ENCODE data around the gene CHST7. TPM values are rescaled to one million over a fixed set of nuclear protein-coding genes. Genes with fewer than 3 reads are reported as not detected.

Gene CHST7
- total and polyA plus RNA-seq, 2 experiments from 2014 or later, result 5.6 to 7.8 TPM

GRCh38 chrX:46627062-46627461, 53.5 kb downstream of the CHST7 start:
- H3K79me2 ChIP-seq, result no peaks in the 10 kb centered on the region
- no peaks in the 10 kb centered on the region for H3K9me3 ChIP-seq (ENCODE audit: low read depth)
- H3K27ac ChIP-seq, result no peak overlapping the region
- H4K20me1 ChIP-seq (ENCODE audit: insufficient read depth, poor library complexity, severe bottlenecking), result no peaks in the 10 kb centered on the region
- no peaks in the 10 kb centered on the region for H3K36me3 ChIP-seq (replicated peaks; ENCODE audit: insufficient read depth, low read depth)
- WGBS (ENCODE audit: low lambda C conversion rate, missing lambda C conversion rate), result 80% methylated on average over 4 of the region's 4 CpGs
- no peaks in the 10 kb centered on the region for H3K4me1 ChIP-seq (ENCODE audit: insufficient read depth)
- H3K27me3 ChIP-seq, result no peaks in the 10 kb centered on the region
- TF ChIP-seq EZH2phosphoT487 (IDR thresholded peaks at IDR 0.05; ENCODE audit: low read depth, severe bottlenecking, unreplicated experiment) (no peak), CTCF (IDR thresholded peaks at IDR 0.05; ENCODE audit: poor library complexity) (no peak), EZH2 (IDR thresholded peaks at IDR 0.05; ENCODE audit: borderline replicate concordance) (no peak)
- no peak overlapping the region for H2AFZ ChIP-seq
- no peaks in the 10 kb centered on the region for H3K9me2 ChIP-seq (replicated peaks; ENCODE audit: insufficient read depth)
- no peak overlapping the region for H3K4me3 ChIP-seq
- DNase-seq (ENCODE audit: low spot score), result no peak
- H3K4me2 ChIP-seq, result no peak overlapping the region

DNA sequence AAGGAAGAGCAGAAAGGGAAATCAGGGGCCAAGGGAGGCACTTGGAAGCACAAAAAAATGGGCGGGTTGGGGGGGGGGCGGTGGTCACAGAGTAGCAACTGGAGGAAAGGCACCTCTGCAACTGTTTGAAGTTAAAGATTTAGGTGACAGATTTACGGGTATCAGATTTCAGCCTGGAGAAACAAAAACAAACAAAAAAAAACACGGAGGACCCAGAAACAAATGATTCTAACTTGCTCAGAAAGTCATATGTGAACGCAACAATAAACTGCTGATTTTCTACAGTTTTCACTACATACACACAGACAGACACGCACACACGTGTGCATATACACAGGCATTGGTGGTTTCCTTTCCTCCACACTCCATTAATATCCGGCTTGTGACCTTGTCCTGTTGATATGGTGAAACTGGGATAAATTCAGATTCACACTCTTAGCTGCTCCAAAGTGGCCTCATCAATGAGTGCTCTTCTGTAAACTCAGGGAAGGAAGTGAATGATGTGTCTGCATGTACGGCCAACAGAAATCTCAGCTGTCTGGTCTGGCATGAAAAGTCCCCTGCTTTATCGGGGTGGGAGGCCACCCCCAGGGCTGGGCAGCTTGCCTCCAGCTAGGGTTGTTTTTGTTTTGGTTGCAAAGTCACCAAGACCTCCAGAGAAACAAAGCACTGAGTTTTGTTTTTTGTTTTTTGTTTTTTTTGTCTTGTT, 54.3 kb downstream of the CHST7 start:
- H3K79me2 ChIP-seq, result no peaks in the 10 kb centered on the region
- no peaks in the 10 kb centered on the region for H3K36me3 ChIP-seq (replicated peaks; ENCODE audit: insufficient read depth, low read depth)
- 59% methylated on average over 9 of the region's 10 CpGs for WGBS (ENCODE audit: low lambda C conversion rate, missing lambda C conversion rate)

DNA sequence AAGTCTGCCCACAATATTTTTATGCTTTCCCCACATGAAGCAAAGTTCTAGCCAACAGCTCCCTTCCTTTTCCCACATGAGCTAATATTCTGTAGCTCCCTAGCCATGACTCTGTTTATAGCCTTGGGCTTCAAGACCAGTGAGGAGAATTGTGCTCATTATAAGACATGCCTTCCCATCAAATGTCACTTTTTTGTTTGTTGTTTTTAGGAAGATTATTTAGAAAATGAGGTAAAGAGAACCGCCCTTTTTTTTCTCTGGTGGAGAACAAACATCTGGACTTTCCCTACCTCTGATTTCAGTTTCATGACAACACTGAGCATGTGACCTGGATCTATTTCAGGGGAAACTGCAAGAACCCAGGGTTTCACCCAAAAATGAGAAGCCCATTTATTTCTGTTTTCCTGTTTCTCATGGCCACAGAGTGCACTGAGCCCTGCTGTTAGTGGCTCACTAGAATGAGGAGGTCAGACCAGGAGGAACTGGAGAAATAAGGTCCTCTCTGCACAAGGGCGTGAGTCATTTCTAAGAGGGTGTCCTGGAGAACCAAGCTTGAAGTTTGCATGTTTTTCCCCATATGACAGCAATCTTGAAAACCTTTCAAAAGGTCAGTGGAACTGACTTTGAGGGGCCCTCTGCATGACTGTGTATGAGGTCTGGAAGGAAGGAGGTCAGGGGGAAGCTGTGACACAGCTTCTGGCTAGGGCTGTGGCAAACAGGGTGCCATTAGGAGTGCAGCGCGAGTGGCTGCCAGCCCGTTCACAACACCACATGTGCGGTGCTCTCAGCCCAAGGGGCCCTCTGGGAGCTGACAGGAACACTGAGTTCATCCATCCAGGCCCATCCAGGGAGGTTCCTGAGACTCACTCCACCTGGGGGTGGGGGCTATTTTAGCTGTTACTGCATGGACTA, 55.2 kb downstream of the CHST7 start:
- H3K4me2 ChIP-seq, result no peak overlapping the region
- no peaks in the 10 kb centered on the region for H4K20me1 ChIP-seq (ENCODE audit: insufficient read depth, poor library complexity, severe bottlenecking)
- H3K27me3 ChIP-seq, result no peaks in the 10 kb centered on the region
- no peak overlapping the region for H3K27ac ChIP-seq
- 79% methylated on average over 6 of the region's 6 CpGs for WGBS (ENCODE audit: low lambda C conversion rate, missing lambda C conversion rate)
- H3K4me3 ChIP-seq, result no peak overlapping the region
- TF ChIP-seq EZH2 (IDR thresholded peaks at IDR 0.05; ENCODE audit: borderline replicate concordance) (no peak), EZH2phosphoT487 (IDR thresholded peaks at IDR 0.05; ENCODE audit: low read depth, severe bottlenecking, unreplicated experiment) (no peak), CTCF (IDR thresholded peaks at IDR 0.05; ENCODE audit: poor library complexity) (no peak)
- no peaks in the 10 kb centered on the region for H3K4me1 ChIP-seq (ENCODE audit: insufficient read depth)
- H3K79me2 ChIP-seq, result no peaks in the 10 kb centered on the region
- no peak overlapping the region for H2AFZ ChIP-seq
- H3K9me3 ChIP-seq (ENCODE audit: low read depth), result no peaks in the 10 kb centered on the region
- H3K9me2 ChIP-seq (replicated peaks; ENCODE audit: insufficient read depth), result no peaks in the 10 kb centered on the region
- no peak for DNase-seq (ENCODE audit: low spot score)
- H3K36me3 ChIP-seq (replicated peaks; ENCODE audit: insufficient read depth, low read depth), result no peaks in the 10 kb centered on the region

More for the DNA sequence above, 54.3 kb downstream of the CHST7 start:
- Histone ChIP-seq H3K4me1 (ENCODE audit: insufficient read depth) (no peaks in the 10 kb centered on the region), H3K27me3 (no peaks in the 10 kb centered on the region), H2AFZ (no peak overlapping the region), H3K27ac (no peak overlapping the region), H3K4me3 (no peak overlapping the region), H3K9me3 (ENCODE audit: low read depth) (no peaks in the 10 kb centered on the region), H3K4me2 (no peak overlapping the region), H4K20me1 (ENCODE audit: insufficient read depth, poor library complexity, severe bottlenecking) (no peaks in the 10 kb centered on the region), H3K9me2 (replicated peaks; ENCODE audit: insufficient read depth) (no peaks in the 10 kb centered on the region)
- no peak for DNase-seq (ENCODE audit: low spot score)
- TF ChIP-seq EZH2phosphoT487 (IDR thresholded peaks at IDR 0.05; ENCODE audit: low read depth, severe bottlenecking, unreplicated experiment), result no peak

DNA sequence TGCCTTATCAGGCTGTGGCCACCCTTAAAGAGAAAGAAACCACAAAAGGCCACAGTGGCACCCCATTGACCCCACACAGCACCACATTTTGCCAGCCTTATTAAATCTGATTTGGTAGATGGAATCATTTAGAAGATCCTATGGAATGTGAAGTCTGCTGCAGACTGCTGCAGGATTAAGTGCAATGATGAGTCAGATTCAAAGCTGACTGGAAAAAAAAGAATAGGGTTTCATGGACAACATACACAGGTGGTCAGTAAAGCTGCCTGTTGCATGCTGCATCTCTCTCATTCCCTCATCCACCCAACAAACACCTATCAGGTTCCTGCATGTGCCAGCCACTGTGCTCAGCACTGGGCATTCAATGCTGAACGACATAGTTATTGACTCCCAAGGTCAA, 56.6 kb downstream of the CHST7 start:
- no peak for TF ChIP-seq EZH2phosphoT487 (IDR thresholded peaks at IDR 0.05; ENCODE audit: low read depth, severe bottlenecking, unreplicated experiment)
- no peak for TF ChIP-seq CTCF (IDR thresholded peaks at IDR 0.05; ENCODE audit: poor library complexity)
- Histone ChIP-seq H2AFZ (no peak overlapping the region), H3K27ac (no peak overlapping the region), H3K27me3 (no peaks in the 10 kb centered on the region), H3K4me3 (no peak overlapping the region), H3K36me3 (replicated peaks; ENCODE audit: insufficient read depth, low read depth) (no peaks in the 10 kb centered on the region), H3K9me3 (ENCODE audit: low read depth) (no peaks in the 10 kb centered on the region), H4K20me1 (ENCODE audit: insufficient read depth, poor library complexity, severe bottlenecking) (no peaks in the 10 kb centered on the region), H3K4me2 (no peak overlapping the region), H3K9me2 (replicated peaks; ENCODE audit: insufficient read depth) (no peaks in the 10 kb centered on the region), H3K79me2 (no peaks in the 10 kb centered on the region), H3K4me1 (ENCODE audit: insufficient read depth) (no peaks in the 10 kb centered on the region)
- WGBS (ENCODE audit: low lambda C conversion rate, missing lambda C conversion rate), result 68% methylated on average over 1 of the region's 1 CpG
- no peak for DNase-seq (ENCODE audit: low spot score)

Data from hepatocyte (in vitro differentiated cells).